K562 (cell line): Measurements from ENCODE around the gene NDUFB10. TPM values are rescaled to one million over a fixed set of nuclear protein-coding genes. Genes with fewer than 3 reads are reported as not detected.

Source experiments
- CTCF ChIP-seq, 3 experiments: IDR thresholded peaks in 2 of 3; conservative IDR thresholded peaks in 1 of 3; 2 replicates each; pipeline ENCODE4 v1.5.1; 2011 to 2012; ENCODE audit warnings: low read length in 3 of 3, mild to moderate bottlenecking in 3 of 3, control low read depth in 2 of 3, improper control_type of control experiment in 1 of 3, inconsistent platforms in 1 of 3, low read depth in 1 of 3, mixed read lengths in 1 of 3, moderate library complexity in 1 of 3; ENCODE audit not compliant: insufficient read depth in 2 of 3
- MNT ChIP-seq, 2 experiments: fragments of 450-650 bp; conservative IDR thresholded peaks; 2 replicates each; pipeline ENCODE4 v1.6.1; 2017; ENCODE audit warnings: mild to moderate bottlenecking in 2 of 2, moderate library complexity in 2 of 2
- NONO ChIP-seq, 2 experiments: fragments of 200-400 bp in 1 of 2; fragments of 450-650 bp in 1 of 2; formaldehyde crosslinking in 1 of 2; IDR thresholded peaks; 2 replicates each; pipeline ENCODE4 v1.6.1; 2017; ENCODE audit warnings: low read depth in 2 of 2, mild to moderate bottlenecking in 2 of 2, moderate library complexity in 2 of 2, low read length in 1 of 2
- RAD51 ChIP-seq: fragments of 450-650 bp; IDR thresholded peaks from 2 replicates; pipeline ENCODE4 v1.7.1; 2016; ENCODE audit warnings: low read depth, mild to moderate bottlenecking, borderline replicate concordance
- SMAD3 ChIP-seq: fragments of 450-650 bp; formaldehyde crosslinking; conservative IDR thresholded peaks from 2 replicates; pipeline ENCODE4 v1.4.0; 2020; ENCODE audit warnings: mild to moderate bottlenecking
- TAF7 ChIP-seq: fragments of 450-650 bp; IDR thresholded peaks from 2 replicates; pipeline ENCODE4 v1.6.1; 2016; ENCODE audit warnings: missing genetic modification characterization, missing compliant biosample characterization
- TSHZ1 ChIP-seq: fragments of 250-450 bp; sonication (Bioruptor Pico); IDR thresholded peaks from 2 replicates; pipeline ENCODE4 v1.4.0; 2020; ENCODE audit warnings: mild to moderate bottlenecking, moderate library complexity
- ZHX1 ChIP-seq: fragments of 150-350 bp; conservative IDR thresholded peaks from 2 replicates; pipeline ENCODE4 v1.6.1; 2014; ENCODE audit warnings: low read length
- ZNF140 ChIP-seq: fragments of 250-450 bp; sonication (Bioruptor Pico); IDR thresholded peaks from 2 replicates; pipeline ENCODE4 v1.8.0; 2021; ENCODE audit warnings: moderate library complexity, mild to moderate bottlenecking, inconsistent platforms
- ZNF143 ChIP-seq: sonication (generic); formaldehyde crosslinking; IDR thresholded peaks from 2 replicates; pipeline ENCODE4 v1.9.0; 2022; ENCODE audit warnings: mild to moderate bottlenecking, missing genetic modification reagents
- ZNF263 ChIP-seq: sonication (generic); formaldehyde crosslinking; IDR thresholded peaks from 2 replicates; pipeline ENCODE4 v1.8.0; 2022; ENCODE audit warnings: mild to moderate bottlenecking, missing genetic modification reagents, borderline replicate concordance
- ZNF696 ChIP-seq: fragments of 250-450 bp; sonication (Bioruptor Pico); conservative IDR thresholded peaks from 2 replicates; pipeline ENCODE4 v1.4.0; 2020; ENCODE audit warnings: mild to moderate bottlenecking, moderate library complexity
- polyA plus RNA-seq, 8 experiments: library from polyadenylated mRNA; depleted of rRNA in 4 of 8; stranded (reverse) in 5 of 8; unstranded in 3 of 8; fragments of >200 nt; fragmentation: Nextera tagmentation in 2 of 8; fragmentation: Illumina TruSeq in 1 of 8; extraction: Ambion mirVana in 2 of 8; extraction: Trizol in 1 of 8; gene quantifications; 2 replicates each; pipeline versions ENCODE4 v1.2.1 to v1.2.3, GENCODE V29; 2011 to 2014; ENCODE audit warnings: inconsistent platforms in 1 of 8, missing spikeins in 1 of 8
- total RNA-seq, 7 experiments: library from RNA; depleted of rRNA in 6 of 7; stranded (reverse); fragments of >200 nt in 6 of 7; fragmentation: Illumina TruSeq in 2 of 7; extraction: Trizol in 2 of 7; gene quantifications; 2 replicates each; pipeline versions ENCODE4 v1.2.1 to v1.2.3, GENCODE V29; 2011 to 2021; ENCODE audit warnings: low replicate concordance in 1 of 7
- TF ChIP-seq, protein P1 (sequence below): fragments of 450-650 bp; IDR thresholded peaks from 2 replicates; pipeline ENCODE4 v1.7.1; 2018; ENCODE audit warnings: mild to moderate bottlenecking, low read depth; ENCODE audit not compliant: partially characterized antibody

NDUFB10 gene
- total and polyA plus RNA-seq, 9 of the 15 experiments (the other 6 are each of a cell fraction or from before 2014, with no cell fraction given) = 69.3 to 527 (median 161) TPM

DNA sequence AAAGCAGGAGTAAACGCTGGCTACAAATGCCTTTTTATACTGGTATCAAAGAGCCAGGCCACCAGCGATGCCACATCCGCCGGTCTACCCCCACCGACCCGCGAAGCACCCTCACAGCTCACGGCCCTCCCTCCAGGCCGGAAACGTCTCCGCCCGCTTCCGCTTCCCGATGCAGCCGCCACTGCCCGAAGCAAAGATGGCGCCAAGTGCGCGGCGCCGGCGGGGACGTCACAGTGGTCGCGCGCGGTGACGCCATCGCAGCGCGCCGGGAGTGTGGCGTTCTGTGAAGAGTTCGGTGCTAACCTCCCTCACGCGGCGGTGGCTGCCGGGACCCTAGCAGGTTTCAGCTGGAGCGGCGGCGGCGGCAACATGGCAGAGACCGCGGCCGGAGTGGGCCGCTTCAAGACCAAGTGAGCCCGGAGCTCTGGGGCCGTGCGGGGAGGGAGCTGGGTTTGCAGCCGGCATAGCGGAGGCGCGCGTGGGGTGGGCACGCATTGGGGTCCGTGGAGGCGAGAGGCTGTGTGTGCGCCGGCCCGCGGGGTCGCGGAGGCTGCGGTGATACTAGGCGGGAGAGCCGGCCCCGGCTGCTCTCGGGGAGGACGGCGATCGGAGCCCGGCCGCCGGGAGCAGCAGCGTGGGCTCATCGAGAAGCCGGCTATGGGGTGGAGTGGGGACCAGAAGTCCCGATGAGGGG, 12.6 kb downstream of the NDUFB10 start, which contains the start of gene TBL3 (continued):
- TF ChIP-seq TSHZ1 (CRISPR knock-in tag) (no peak), CTCF (IDR thresholded peaks at IDR 0.05 in 2 of 3, conservative IDR thresholded peaks at IDR 0.05 in 1 of 3; ENCODE audit: insufficient read depth in 2 of 3, low read depth in 1 of 3, low read length in 3 of 3) (peak in 2 of 3 experiments; percentile 15 to 24; a peak in 1 of 6 replicates), ZNF140 (CRISPR knock-in tag) (no peak), ZNF696 (CRISPR knock-in tag) (no peak), TAF7 (tag) (no peak), NONO (IDR thresholded peaks at IDR 0.05; ENCODE audit: low read depth in 2 of 2, low read length in 1 of 2) (peak in 1 of 2 experiments; percentile 26; a peak in 1 of 4 replicates), SMAD3 (peak; percentile 69; the same call in 1 of the 2 replicates), MNT (conservative IDR thresholded peaks at IDR 0.05) (peak; percentile 92 to 97), ZHX1 (peak; percentile 96), ZNF143 (CRISPR knock-in tag) (peak; percentile 62; the same call in 1 of the 2 replicates), ZNF263 (CRISPR knock-in tag) (peak; percentile 75), RAD51 (no peak)
- TF ChIP-seq, protein P1, sequence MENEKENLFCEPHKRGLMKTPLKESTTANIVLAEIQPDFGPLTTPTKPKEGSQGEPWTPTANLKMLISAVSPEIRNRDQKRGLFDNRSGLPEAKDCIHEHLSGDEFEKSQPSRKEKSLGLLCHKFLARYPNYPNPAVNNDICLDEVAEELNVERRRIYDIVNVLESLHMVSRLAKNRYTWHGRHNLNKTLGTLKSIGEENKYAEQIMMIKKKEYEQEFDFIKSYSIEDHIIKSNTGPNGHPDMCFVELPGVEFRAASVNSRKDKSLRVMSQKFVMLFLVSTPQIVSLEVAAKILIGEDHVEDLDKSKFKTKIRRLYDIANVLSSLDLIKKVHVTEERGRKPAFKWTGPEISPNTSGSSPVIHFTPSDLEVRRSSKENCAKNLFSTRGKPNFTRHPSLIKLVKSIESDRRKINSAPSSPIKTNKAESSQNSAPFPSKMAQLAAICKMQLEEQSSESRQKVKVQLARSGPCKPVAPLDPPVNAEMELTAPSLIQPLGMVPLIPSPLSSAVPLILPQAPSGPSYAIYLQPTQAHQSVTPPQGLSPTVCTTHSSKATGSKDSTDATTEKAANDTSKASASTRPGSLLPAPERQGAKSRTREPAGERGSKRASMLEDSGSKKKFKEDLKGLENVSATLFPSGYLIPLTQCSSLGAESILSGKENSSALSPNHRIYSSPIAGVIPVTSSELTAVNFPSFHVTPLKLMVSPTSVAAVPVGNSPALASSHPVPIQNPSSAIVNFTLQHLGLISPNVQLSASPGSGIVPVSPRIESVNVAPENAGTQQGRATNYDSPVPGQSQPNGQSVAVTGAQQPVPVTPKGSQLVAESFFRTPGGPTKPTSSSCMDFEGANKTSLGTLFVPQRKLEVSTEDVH = peak; percentile 98
